Measurements from ENCODE around the gene HOXC9. TPM values are rescaled to one million over a fixed set of nuclear protein-coding genes. Genes with fewer than 3 reads are reported as not detected.
A peak's percentile ranks its signal among the peaks of the same experiment; 100 is the strongest.

Gene HOXC9
- total RNA-seq, 4 donors from 2014 or later: 13.6 to 37.7 (median 26.3) TPM

GRCh38 chr12:54010053-54010971, 10.4 kb downstream of the HOXC9 start:
- in situ Hi-C loops (cut with MboI; ENCODE audit: low sequenced_read_pairs in 4 of 4): loop anchor here in 2 of 4 donors (10.0 to 25.0 kb wide), 2 partner anchors 194 to 352 kb away; partner anchors contain the start of gene GPR84 (in 2 of the 2)
- peak overlapping the region; percentile 94 to 100 (median 98) for H3K27ac ChIP-seq
- no peaks in the 10 kb centered on the region for H3K36me3 ChIP-seq

GRCh38 chr12:54010972-54011664, 11.2 kb downstream of the HOXC9 start:
- intact Hi-C loops (cut with DNase I; ENCODE audit: low total_unique reads): loop anchor here (5.0 kb wide), 1 partner anchor 514 kb away; the partner anchor contains the start of gene MAP3K12
- in situ Hi-C loops (cut with MboI; ENCODE audit: low sequenced_read_pairs in 4 of 4): loop anchor here in 2 of 4 donors (10.0 to 25.0 kb wide), 2 partner anchors 194 to 351 kb away; partner anchors contain the start of gene GPR84 (in 2 of the 2)
- no peaks in the 10 kb centered on the region for H3K36me3 ChIP-seq

More at GRCh38 chr12:54010053-54010971, 10.4 kb downstream of the HOXC9 start:
- no peak for DNase-seq
- intact Hi-C loops (cut with DNase I; ENCODE audit: low total_unique reads): loop anchor here (5.0 kb wide), 1 partner anchor 513 kb away; the partner anchor contains the start of gene MAP3K12
- TF ChIP-seq POLR2A (IDR thresholded peaks at IDR 0.05) (no peak), CTCF (IDR thresholded peaks at IDR 0.05 in 4 of 5, conservative IDR thresholded peaks at IDR 0.05 in 1 of 5) (no peak)
- Histone ChIP-seq H3K4me3 (peak overlapping the region; percentile 62 to 81 (median 64)), H3K4me1 (peaks cover 43 to 62% of the 10 kb centered on the region in 2 donors), H3K9me3 (no peaks in the 10 kb centered on the region), H3K27me3 (no peaks in the 10 kb centered on the region)
- no peak for ATAC-seq

GRCh38 chr12:54011665-54012532, 11.9 kb downstream of the HOXC9 start:
- intact Hi-C loops (cut with DNase I; ENCODE audit: low total_unique reads) (loop anchor here (5.0 kb wide), 1 partner anchor 515 kb away; the partner anchor contains the start of gene MAP3K12), in situ Hi-C loops (cut with MboI; ENCODE audit: low sequenced_read_pairs in 4 of 4) (loop anchor here in 2 of 4 donors (10.0 to 25.0 kb wide), 2 partner anchors 193 to 350 kb away; partner anchors contain the start of gene GPR84 (in 2 of the 2))
- ATAC-seq (no peak), DNase-seq (no peak)
- TF ChIP-seq CTCF (IDR thresholded peaks at IDR 0.05 in 4 of 5, conservative IDR thresholded peaks at IDR 0.05 in 1 of 5) (no peak), POLR2A (IDR thresholded peaks at IDR 0.05) (no peak)
- H3K36me3 ChIP-seq: no peaks in the 10 kb centered on the region
- H3K9me3 ChIP-seq: no peaks in the 10 kb centered on the region
- H3K27ac ChIP-seq: peak overlapping the region; percentile 94 to 100 (median 98)
- H3K27me3 ChIP-seq: no peaks in the 10 kb centered on the region
- peak overlapping the region; percentile 62 to 81 (median 64) for H3K4me3 ChIP-seq
- H3K4me1 ChIP-seq: peaks cover 44 to 57% of the 10 kb centered on the region in 2 donors

More at GRCh38 chr12:54010972-54011664, 11.2 kb downstream of the HOXC9 start:
- Histone ChIP-seq H3K27ac (peak overlapping the region; percentile 94 to 100 (median 98)), H3K9me3 (no peaks in the 10 kb centered on the region), H3K4me3 (peak overlapping the region; percentile 62 to 81 (median 64)), H3K27me3 (no peaks in the 10 kb centered on the region), H3K4me1 (peaks cover 51 to 62% of the 10 kb centered on the region in 2 donors)
- DNase-seq (no peak), ATAC-seq (no peak)
- TF ChIP-seq POLR2A (IDR thresholded peaks at IDR 0.05) (no peak), CTCF (IDR thresholded peaks at IDR 0.05 in 4 of 5, conservative IDR thresholded peaks at IDR 0.05 in 1 of 5) (no peak)
